Neural cell (in vitro differentiated cells): ENCODE data around the gene PCYT2.

Experiments
- CTCF ChIP-seq: fragments of 450-650 bp; IDR thresholded peaks from 2 replicates; pipeline ENCODE4 v1.5.1; 2014; ENCODE audit warnings: antibody characterized with exemption, mild to moderate bottlenecking, moderate library complexity; ENCODE audit not compliant: poor library complexity, severe bottlenecking
- EZH2 ChIP-seq: fragments of 200-600, 300-800 bp; shearing (Covaris generic), sonication (generic); IDR thresholded peaks from 2 replicates; pipeline ENCODE4 v1.6.1; 2014; ENCODE audit warnings: antibody characterized with exemption, low read length, borderline replicate concordance, mild to moderate bottlenecking; ENCODE audit not compliant: insufficient read depth, poor library complexity, severe bottlenecking
- MXI1 ChIP-seq: fragments of 450-650 bp; conservative IDR thresholded peaks from 2 replicates; pipeline ENCODE4 v1.6.1; 2014; ENCODE audit warnings: antibody characterized with exemption, mild to moderate bottlenecking; ENCODE audit not compliant: poor library complexity, severe bottlenecking
- POLR2AphosphoS5 ChIP-seq: IDR thresholded peaks from 2 replicates; pipeline ENCODE4 v1.6.1; 2012
- RAD21 ChIP-seq: fragments of 450-650 bp; conservative IDR thresholded peaks from 2 replicates; pipeline ENCODE4 v1.6.1; 2014; ENCODE audit warnings: antibody characterized with exemption, mild to moderate bottlenecking, moderate library complexity
- SMC3 ChIP-seq: fragments of 450-650 bp; conservative IDR thresholded peaks from 2 replicates; pipeline ENCODE4 v1.6.1; 2014; ENCODE audit warnings: antibody characterized with exemption, mild to moderate bottlenecking, moderate library complexity; ENCODE audit not compliant: poor library complexity
- TAF1 ChIP-seq: IDR thresholded peaks from 2 replicates; pipeline ENCODE4 v1.6.1; 2012; ENCODE audit warnings: low read depth
- TF ChIP-seq, protein P1 (sequence below): IDR thresholded peaks from 2 replicates; pipeline ENCODE4 v1.6.1; 2012; ENCODE audit warnings: borderline replicate concordance

DNA sequence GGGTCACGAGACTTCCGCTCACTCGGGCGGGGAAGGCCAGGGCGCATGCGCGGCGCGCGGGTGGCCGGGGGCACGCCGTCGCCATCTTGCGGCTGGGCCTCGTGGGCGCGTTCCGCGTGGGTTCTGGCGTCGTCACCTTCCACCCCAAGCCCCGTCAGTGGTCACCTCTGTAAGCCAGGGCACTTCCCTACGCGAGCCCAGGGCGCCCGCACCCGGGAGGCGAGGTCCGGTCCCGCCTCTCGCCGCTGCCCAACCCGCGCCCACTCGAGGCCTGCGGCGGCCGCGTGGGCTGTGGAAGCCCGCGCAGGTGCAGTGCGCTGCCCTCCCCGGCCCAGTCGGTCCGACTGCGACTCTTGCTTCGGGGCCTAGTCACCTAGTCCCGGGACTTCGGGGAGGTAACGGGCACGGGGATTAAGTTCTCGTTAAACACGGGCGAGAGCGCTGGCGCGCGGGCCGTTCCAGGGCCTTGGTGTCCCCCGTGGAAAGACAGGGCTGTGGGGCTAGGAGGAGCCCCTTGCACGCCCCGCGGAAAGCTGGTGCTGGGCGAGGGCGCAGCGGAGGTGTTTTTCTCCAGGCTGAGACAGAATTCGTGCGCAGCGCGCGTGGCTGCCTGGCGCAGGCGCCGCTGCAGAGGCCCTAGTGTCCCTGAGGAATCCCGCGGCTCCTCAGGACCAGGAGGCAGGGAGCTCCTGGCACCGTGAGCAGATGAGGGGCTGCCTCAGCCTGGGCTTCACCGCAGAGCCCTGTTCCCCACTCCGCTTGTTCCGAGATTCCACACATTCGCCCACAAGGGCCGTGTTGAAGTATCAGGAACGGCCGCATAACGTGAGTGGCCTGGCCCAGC, 39.6 kb downstream of the PCYT2 start:
- TF ChIP-seq EZH2 (no peak), CTCF (peak; percentile 63), POLR2AphosphoS5 (peak; percentile 93), MXI1 (peak; percentile 98), TAF1 (peak; percentile 71), RAD21 (no peak), SMC3 (peak; percentile 53)
- TF ChIP-seq, protein P1, sequence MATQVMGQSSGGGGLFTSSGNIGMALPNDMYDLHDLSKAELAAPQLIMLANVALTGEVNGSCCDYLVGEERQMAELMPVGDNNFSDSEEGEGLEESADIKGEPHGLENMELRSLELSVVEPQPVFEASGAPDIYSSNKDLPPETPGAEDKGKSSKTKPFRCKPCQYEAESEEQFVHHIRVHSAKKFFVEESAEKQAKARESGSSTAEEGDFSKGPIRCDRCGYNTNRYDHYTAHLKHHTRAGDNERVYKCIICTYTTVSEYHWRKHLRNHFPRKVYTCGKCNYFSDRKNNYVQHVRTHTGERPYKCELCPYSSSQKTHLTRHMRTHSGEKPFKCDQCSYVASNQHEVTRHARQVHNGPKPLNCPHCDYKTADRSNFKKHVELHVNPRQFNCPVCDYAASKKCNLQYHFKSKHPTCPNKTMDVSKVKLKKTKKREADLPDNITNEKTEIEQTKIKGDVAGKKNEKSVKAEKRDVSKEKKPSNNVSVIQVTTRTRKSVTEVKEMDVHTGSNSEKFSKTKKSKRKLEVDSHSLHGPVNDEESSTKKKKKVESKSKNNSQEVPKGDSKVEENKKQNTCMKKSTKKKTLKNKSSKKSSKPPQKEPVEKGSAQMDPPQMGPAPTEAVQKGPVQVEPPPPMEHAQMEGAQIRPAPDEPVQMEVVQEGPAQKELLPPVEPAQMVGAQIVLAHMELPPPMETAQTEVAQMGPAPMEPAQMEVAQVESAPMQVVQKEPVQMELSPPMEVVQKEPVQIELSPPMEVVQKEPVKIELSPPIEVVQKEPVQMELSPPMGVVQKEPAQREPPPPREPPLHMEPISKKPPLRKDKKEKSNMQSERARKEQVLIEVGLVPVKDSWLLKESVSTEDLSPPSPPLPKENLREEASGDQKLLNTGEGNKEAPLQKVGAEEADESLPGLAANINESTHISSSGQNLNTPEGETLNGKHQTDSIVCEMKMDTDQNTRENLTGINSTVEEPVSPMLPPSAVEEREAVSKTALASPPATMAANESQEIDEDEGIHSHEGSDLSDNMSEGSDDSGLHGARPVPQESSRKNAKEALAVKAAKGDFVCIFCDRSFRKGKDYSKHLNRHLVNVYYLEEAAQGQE = peak; percentile 83
